Omental fat pad (tissue), 4 donors: ENCODE data around the gene HOXD11. TPM values are rescaled to one million over a fixed set of nuclear protein-coding genes. Genes with fewer than 3 reads are reported as not detected.

Experiments used
- ATAC-seq: fragments of 150-250 bp; one replicate; pipeline ENCODE4 v1.9.1; 2016; ENCODE audit warnings: mild to moderate bottlenecking, moderate library complexity; ENCODE audit not compliant: low FRiP score
- DNase-seq: peaks from one replicate; pipeline ENCODE4 v3.0.0-alpha.2; 2019; ENCODE audit warnings: low spot score
- total RNA-seq, 4 donors: library from RNA; depleted of rRNA; stranded (reverse); fragments of >200 nt; gene quantifications; one replicate each; pipeline ENCODE4 v1.1.0, GENCODE V29; 2016
- TF ChIP-seq, protein P1 (sequence below), 3 donors: fragments of 450-650 bp; IDR thresholded peaks; one replicate each; pipeline ENCODE4 v1.5.1; 2016 to 2017; ENCODE audit warnings: antibody characterized with exemption in 3 of 3, mild to moderate bottlenecking in 3 of 3, moderate library complexity in 2 of 3

HOXD11 gene
- total RNA-seq, 4 donors from 2014 or later: not detected

DNA sequence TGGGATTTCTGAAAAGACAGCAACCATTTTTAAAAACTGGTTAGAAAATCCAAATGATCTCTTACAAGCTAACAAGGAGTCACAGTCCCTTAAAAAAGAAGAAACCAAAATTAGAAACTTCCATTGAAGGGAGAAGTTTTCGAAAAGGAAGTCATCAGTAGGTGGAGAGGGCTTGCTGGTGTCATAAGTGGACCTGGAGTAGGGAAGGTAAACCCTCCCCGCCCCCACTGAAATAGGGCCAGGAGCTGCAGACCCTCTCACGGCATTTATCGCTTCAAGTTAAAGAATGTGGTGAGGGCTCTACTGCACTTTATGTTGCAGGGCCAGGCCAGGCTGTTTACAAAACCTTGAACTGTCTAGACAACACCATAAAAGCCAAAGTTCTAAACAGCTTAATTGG lies 2.9 kb downstream of the HOXD11 start:
- ATAC-seq (no peak), DNase-seq (no peak)
- TF ChIP-seq, protein P1, sequence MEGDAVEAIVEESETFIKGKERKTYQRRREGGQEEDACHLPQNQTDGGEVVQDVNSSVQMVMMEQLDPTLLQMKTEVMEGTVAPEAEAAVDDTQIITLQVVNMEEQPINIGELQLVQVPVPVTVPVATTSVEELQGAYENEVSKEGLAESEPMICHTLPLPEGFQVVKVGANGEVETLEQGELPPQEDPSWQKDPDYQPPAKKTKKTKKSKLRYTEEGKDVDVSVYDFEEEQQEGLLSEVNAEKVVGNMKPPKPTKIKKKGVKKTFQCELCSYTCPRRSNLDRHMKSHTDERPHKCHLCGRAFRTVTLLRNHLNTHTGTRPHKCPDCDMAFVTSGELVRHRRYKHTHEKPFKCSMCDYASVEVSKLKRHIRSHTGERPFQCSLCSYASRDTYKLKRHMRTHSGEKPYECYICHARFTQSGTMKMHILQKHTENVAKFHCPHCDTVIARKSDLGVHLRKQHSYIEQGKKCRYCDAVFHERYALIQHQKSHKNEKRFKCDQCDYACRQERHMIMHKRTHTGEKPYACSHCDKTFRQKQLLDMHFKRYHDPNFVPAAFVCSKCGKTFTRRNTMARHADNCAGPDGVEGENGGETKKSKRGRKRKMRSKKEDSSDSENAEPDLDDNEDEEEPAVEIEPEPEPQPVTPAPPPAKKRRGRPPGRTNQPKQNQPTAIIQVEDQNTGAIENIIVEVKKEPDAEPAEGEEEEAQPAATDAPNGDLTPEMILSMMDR (IDR thresholded peaks at IDR 0.05): no peak

DNA sequence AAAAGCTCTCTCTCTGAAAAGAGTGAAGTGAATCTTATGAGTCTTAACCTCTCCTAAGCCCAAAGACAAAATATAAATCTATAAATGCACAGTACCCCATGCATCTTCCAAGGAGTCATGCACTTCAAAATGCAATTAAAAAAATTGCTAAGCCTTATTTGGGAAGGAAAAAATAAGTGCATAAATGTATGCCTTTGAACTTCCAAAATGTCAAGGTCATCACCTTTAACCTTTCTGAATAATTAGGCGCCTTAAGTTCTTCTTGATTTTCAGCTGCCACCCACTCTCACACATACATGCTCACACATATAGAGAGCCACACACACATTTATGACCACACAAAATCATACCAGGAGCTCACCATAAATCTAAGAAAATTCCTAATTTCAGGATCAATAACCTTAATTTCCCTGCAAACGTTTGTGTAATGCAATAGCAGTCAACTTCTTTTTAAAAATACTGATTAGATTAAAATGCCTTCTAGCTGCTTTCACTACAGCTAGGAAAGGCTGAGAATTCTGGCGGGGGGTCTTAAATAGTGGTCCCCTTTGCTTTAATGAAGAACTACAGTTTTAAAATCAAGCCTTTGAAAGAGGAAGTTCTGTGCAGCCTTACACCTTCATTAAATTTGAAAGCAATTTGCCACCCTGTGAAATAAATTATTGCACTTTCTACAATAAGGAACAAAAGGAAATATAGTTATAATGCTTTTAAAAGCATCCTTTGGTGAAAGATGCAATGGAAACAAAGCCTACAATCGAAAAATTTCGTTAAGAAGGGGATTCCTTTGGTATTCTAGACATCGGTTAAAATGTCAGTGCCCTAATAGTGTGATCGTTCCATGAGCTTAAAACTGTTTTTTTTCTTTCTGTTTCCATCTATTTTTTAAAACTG lies 3.6 kb downstream of the HOXD11 start:
- ATAC-seq (no peak), DNase-seq (no peak)
- TF ChIP-seq, protein P1 (IDR thresholded peaks at IDR 0.05): no peak

DNA sequence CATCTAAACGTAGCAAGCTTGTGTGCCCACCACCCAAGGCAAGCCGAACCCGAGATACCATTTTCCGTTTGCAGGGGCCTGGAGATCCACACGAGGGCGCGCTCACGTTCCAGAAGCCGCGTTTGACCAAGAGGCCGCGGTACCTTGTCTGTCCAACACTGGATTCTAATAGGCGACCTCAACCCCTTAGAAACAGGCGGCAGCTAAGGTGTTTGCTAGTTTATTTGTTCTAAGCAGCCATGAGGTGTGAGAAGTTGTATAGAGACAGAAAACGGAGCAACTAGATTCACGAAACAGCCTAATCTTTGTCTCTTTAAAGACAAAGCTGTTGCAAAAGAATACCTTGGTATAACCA lies 4.2 kb downstream of the HOXD11 start:
- TF ChIP-seq, protein P1 (IDR thresholded peaks at IDR 0.05): no peak
- DNase-seq (no peak), ATAC-seq (no peak)

DNA sequence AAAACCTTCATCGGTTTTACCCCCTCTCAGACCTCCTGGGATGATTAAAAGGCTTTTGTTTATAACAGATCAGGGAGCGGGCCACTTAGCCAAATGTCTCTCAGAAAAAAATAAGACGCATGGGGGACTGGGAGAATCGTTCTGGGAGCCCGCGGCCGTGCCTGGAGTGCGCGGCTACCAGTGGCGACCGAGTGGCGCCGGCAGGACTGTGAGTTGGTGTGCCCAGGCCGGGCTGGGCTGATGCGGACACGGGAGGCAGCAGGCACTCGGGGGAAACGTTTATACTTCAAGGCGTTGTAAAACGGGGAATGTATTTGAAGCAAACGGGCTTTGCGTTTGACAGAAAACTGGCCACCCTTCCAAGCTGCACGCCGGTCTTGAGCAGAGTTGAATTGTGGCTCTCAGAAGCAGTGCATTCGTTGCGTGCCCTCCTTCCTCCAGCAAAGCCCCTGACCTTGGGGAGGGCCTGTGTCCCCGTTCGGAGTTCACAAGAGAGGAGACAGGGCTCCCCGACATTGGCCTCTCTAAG lies 4.8 kb downstream of the HOXD11 start:
- ATAC-seq (no peak), DNase-seq (no peak)
- TF ChIP-seq, protein P1 (IDR thresholded peaks at IDR 0.05): no peak

DNA sequence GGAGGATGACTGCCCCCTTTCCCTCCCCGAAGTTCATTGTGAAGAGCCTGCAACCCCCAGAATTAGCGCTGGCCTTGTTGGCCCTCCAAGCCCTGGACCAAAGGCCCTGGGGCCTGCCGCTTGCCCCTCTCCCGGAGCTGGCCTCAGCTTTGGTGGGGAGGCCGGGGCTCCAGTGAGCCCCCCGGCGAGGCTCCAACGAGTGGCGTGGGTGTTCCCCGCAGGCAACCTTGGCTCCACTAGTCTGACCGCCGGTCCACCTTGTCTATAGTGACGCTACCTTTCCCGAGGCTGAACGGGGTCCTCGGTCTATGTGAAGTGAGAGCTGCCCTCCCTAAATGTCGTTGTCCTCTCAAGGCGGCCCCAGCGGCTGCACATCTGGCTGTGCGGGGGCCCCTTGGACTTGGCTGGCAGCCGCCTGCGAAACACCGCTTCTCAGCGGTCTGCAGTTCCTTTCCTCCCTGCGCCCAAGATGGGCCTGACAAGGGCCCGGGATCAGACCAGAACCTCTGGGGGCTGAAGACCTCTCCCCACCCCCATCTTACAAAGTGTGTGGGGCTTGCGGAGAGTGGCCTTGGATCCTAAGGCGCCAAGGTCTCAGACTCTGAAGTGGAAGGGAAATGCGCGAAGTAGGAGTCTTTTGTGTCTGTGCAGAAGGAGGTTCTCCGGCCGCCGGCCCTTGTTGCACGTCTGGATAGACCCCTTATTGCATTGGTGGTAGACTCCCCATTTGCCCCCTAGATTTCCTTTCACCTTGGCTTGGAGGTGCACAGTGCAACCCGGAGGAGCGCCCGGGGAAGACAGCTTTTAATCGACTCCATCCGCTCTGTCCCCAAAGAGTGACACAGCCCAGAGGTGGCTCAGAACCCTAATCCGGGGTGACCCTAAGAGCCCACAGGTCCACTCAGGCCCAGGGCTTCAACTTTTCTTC lies 5.6 kb downstream of the HOXD11 start:
- DNase-seq (no peak), ATAC-seq (no peak)
- TF ChIP-seq, protein P1 (IDR thresholded peaks at IDR 0.05): no peak

DNA sequence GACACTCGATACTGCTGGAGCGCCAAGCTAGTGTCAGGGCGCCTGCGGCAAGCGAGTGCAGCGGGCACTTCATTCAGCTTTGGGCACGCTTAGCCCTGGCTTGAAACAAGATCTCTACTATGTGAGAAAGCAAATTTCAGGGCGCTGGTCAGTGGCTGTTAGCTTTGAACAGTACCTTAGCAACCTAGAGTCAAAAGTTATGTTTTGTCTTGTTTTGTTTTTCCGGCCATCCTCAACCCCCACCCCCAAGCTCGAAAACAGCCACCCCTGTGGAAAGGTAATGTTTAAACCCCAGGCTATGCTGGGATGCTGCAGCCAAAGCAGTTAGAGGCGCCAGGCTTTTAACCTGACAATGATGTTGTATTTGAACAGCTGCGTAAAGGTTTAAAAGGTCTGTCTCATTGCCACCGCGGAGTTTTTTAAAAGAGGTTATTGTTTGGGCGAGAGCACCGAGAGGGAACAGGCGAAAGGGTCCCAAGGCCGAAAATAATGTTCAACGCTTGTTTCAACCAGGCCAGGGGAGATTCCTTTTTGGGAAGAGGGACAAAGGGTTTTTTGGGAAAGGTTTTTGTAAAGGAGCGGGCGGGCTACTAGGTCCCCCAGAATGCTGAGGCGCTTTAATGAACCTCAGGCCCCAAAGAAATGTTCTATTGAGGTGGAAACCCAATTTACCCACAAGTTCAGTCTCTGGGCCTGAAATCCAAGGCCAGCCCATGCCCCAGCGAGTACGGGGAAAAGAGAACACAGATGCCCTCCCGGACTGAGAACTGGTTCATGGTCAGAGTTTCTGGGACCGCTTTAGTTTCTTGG lies 7.2 kb downstream of the HOXD11 start:
- ATAC-seq (no peak), DNase-seq (no peak)
- TF ChIP-seq, protein P1 (IDR thresholded peaks at IDR 0.05): no peak
